T-helper 1 cell treated with Interleukin-12 subunit alpha and Interleukin-12 subunit beta and Interleukin-4 antibody, amounts not matched to agents 30 ng/mL and 1 ng/mL, for 36 hours (primary cell): ENCODE measurements around the gene DENND2A. TPM values are rescaled to one million over a fixed set of nuclear protein-coding genes. Genes with fewer than 3 reads are reported as not detected.

Experiments
- intact Hi-C: fragments of 100-400 bp; cut with micrococcal nuclease; formaldehyde crosslinking; loops from one replicate; pipeline ENCODE4 v1.15.1; 2024
- total RNA-seq: library from RNA; stranded (reverse); gene quantifications from 2 replicates; pipeline ENCODE4 v1.2.3, GENCODE V29; 2022

Gene DENND2A
- total RNA-seq, 1 donor from 2014 or later, result not detected

DNA sequence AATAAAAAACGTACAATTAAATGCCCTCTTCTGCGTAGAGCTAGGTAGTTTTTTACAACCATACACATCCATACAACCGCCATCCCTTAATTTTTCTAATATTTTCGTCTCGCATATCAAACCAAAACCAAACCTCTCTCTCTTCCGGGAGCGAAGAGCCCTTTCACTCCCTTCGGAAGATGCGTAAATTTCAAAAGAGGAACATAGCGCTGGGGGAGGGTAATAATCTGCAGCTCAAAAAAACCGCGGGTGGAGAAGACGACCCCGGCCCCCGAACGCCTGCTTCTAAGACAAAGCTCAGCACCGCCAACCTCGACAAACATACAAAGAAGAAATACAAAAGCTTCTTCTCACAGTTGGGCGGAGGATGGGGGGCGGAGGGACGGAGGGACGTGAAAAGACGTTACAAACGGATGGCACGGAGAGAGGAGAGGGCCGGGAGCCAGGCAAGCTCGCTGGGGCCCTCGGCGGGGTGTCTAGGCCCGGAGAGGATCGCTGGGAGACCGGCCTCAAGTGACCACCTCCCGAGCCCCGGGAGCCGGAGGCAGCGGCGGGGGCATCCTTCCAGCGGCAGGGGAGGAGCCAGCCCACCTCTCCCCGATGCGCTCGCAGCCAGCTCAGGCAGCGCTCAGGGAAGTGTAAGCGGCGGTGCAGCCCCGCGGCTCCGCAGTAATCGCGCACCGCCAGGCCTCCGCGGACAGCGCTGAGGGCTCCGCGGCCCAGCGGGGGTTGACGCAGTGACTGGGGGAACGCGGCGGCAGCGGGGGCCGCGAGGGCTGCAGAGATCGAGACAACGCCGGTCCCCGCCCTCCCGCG lies 162.2 kb downstream of the DENND2A start:
- intact Hi-C loops, result loop anchor here (1.0 to 10.0 kb wide), 16 partner anchors 74 to 1381 kb away; partner anchors contain the start of genes FMC1, HIPK2, NDUFB2 and RAB19

DNA sequence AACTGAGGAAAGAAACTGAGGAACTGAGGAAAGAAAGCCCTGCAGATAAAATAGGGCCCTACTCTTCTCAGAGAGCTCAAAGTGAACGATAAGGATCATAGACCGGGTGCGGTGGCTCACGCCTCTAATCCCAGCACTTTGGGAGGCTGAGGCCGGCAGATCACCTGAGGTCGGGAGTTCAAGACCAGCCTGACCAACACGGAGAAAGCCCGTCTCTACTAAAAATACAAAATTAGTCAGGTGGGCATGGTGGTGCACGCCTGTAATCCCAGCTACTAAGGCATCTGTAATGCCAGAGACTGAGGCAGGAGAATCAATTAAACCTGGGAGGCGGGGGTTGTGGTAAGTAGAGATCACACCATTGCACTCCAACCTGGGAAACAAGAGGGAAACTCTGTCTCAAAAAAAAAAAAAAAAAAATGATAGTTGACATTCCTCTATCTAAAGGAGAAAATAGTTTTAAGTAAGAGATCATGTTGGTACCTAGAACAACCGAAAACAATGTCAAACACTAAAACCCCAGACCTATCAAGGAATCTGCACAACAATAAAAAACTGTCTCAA lies 163.8 kb downstream of the DENND2A start:
- intact Hi-C loops, result loop anchor here (1.0 to 10.0 kb wide), 10 partner anchors 42 to 1379 kb away; partner anchors contain the start of genes HIPK2 and TMEM178B

DNA sequence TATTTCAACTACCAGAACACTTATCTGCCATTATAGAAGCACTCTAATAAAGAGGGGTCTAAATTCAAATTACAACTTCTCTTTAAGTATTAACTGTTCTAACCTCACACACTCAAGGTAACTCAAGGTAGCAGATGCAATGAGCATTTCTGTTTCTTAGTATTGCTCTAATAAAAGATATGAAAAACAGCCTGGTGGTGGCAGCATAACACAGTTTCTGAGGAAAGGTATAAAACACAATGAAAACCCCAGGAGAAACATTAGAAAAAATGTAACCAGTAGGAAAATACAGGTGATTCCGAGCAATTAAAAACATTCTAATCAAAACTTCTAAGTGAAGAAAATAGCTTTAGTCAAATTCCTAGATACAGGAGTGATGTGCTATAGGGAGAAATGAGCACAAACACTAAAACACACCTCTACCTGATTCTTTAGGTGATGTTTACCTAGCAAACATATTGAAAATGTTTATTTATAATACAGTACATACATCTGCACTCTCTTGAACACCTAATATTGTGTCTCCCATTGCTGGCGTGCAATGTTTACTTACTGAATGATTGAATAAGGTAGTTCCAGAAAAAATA lies 164.8 kb downstream of the DENND2A start:
- intact Hi-C loops, result loop anchor here (1.0 to 10.0 kb wide), 9 partner anchors 17 to 1379 kb away; partner anchors contain the start of genes HIPK2 and TMEM178B

Other genes starting within 250 kb of the DENND2A start
- gene SLC37A3, start 242.3 kb downstream of the DENND2A start, total RNA-seq, result 78.5 and 86.4 TPM in 2 replicates
- gene RAB19, start 236.8 kb downstream of the DENND2A start, total RNA-seq, result 16.3 and 16.5 TPM in 2 replicates
- gene MKRN1, start 161.3 kb downstream of the DENND2A start, total RNA-seq, result 81.5 and 85.8 TPM in 2 replicates
- gene ADCK2, start 32.1 kb upstream of the DENND2A start, total RNA-seq, result 12.8 and 14.4 TPM in 2 replicates
- gene NDUFB2, start 55.9 kb upstream of the DENND2A start, total RNA-seq, result 162 and 169 TPM in 2 replicates